PC-3 (cell line): ENCODE measurements around the gene ZDHHC8. TPM values are rescaled to one million over a fixed set of nuclear protein-coding genes. Genes with fewer than 3 reads are reported as not detected.
A peak's percentile ranks its signal among the peaks of the same experiment; 100 is the strongest.

Experiments used
- ATAC-seq: fragments of 200-7000 bp; cut with Tn5 transposase; 2 replicates; pipeline ENCODE4 v1.9.1; 2020; ENCODE audit warnings: mild to moderate bottlenecking, moderate library complexity
- BruUV-seq: library from RNA; stranded (reverse); fragments of 400-500 nt; replicated peaks from 2 replicates; lab custom pipeline; 2021; lab: Mats Ljungman, UMichigan
- CTCF ChIA-PET: fragments of 300-600 bp; sonication (Branson Sonifier 250); formaldehyde crosslinking; loops from one replicate; lab custom pipeline; 2022; ENCODE audit warnings: antibody characterized with exemption; lab: Charles Lee
- POLR2A ChIA-PET: fragments of 300-600 bp; sonication (Branson Sonifier 250); formaldehyde crosslinking; loops from one replicate; lab custom pipeline; 2022; ENCODE audit warnings: antibody characterized with exemption; ENCODE audit not compliant: unreplicated experiment; lab: Charles Lee
- DNase-seq: peaks from one replicate; pipeline ENCODE4 v3.0.0-alpha.2; 2015
- H2AFZ ChIP-seq: fragments of 300-600 bp; sonication (generic); 2 replicates; pipeline ENCODE4 v1.6.0; 2016; ENCODE audit warnings: antibody characterized with exemption, low read length
- H3F3A ChIP-seq: fragments of 300-600 bp; sonication (generic); one replicate; pipeline ENCODE4 v1.6.0; 2017; ENCODE audit warnings: antibody characterized with exemption, low read length, control low read depth, mild to moderate bottlenecking; ENCODE audit not compliant: unreplicated experiment
- H3K27ac ChIP-seq: fragments of 300-600 bp; sonication (generic); 2 replicates; pipeline ENCODE4 v1.5.1; 2016; ENCODE audit warnings: mild to moderate bottlenecking, low read length
- H3K27me3 ChIP-seq: fragments of 300-600 bp; sonication (generic); 2 replicates; pipeline ENCODE4 v1.6.1; 2016; ENCODE audit warnings: low read length, mixed read lengths
- H3K36me3 ChIP-seq: fragments of 300-600 bp; sonication (generic); 2 replicates; pipeline ENCODE4 v1.6.1; 2016; ENCODE audit warnings: low read depth, mixed run types, low read length, mixed read lengths
- H3K4me1 ChIP-seq: fragments of 300-600 bp; sonication (generic); 2 replicates; pipeline ENCODE4 v1.5.1; 2016; ENCODE audit warnings: low read length; ENCODE audit not compliant: insufficient read depth
- H3K4me2 ChIP-seq: fragments of 300-600 bp; sonication (generic); 2 replicates; pipeline ENCODE4 v1.6.0; 2016; ENCODE audit warnings: low read length
- H3K4me3 ChIP-seq: fragments of 300-600 bp; sonication (generic); 2 replicates; pipeline ENCODE4 v1.5.1; 2016; ENCODE audit warnings: mild to moderate bottlenecking, low read length, mixed read lengths
- H3K79me2 ChIP-seq: fragments of 300-600 bp; sonication (generic); 2 replicates; pipeline ENCODE4 v1.6.1; 2017; ENCODE audit warnings: low read length, mixed read lengths
- H3K9ac ChIP-seq: fragments of 300-600 bp; sonication (generic); 2 replicates; pipeline ENCODE4 v1.6.0; 2016; ENCODE audit warnings: mild to moderate bottlenecking, low read length
- H3K9me2 ChIP-seq: fragments of 300-600 bp; sonication (generic); replicated peaks from 2 replicates; pipeline ENCODE4 v1.6.1; 2016; ENCODE audit warnings: mixed run types, low read length, mixed read lengths
- H3K9me3 ChIP-seq: fragments of 300-600 bp; sonication (generic); 2 replicates; pipeline ENCODE4 v1.6.1; 2016; ENCODE audit warnings: low read length, mixed read lengths
- H4K20me1 ChIP-seq: fragments of 300-600 bp; sonication (generic); 2 replicates; pipeline ENCODE4 v1.6.1; 2016; ENCODE audit warnings: low read length, mixed read lengths
- CTCF ChIP-seq: fragments of 300-600 bp; sonication (generic); conservative IDR thresholded peaks from 2 replicates; pipeline ENCODE4 v1.5.1; 2017; ENCODE audit warnings: antibody characterized with exemption, low read depth, mild to moderate bottlenecking, low read length
- EZH2 ChIP-seq: fragments of 300-600 bp; sonication (generic); IDR thresholded peaks from one replicate; pipeline ENCODE4 v1.6.1; 2017; ENCODE audit warnings: antibody characterized with exemption, mild to moderate bottlenecking, low read length; ENCODE audit not compliant: unreplicated experiment
- EZH2phosphoT487 ChIP-seq: fragments of 300-600 bp; sonication (generic); IDR thresholded peaks from 2 replicates; pipeline ENCODE4 v1.6.1; 2018; ENCODE audit warnings: mild to moderate bottlenecking, antibody characterized with exemption, low read length, borderline replicate concordance
- intact Hi-C: fragments of 100-400 bp; cut with micrococcal nuclease; formaldehyde crosslinking; loops from 2 replicates; pipeline ENCODE4 v1.9.0; 2023
- total RNA-seq: library from RNA; depleted of rRNA; stranded (reverse); fragments of >200 nt; gene quantifications from 2 replicates; pipeline ENCODE4 v1.2.3, GENCODE V29; 2014

ZDHHC8 gene
- total RNA-seq, 1 experiment from 2014 or later = 24.6 TPM

GRCh38 chr22:20114506-20115475, 16.8 kb upstream of the ZDHHC8 start:
- Histone ChIP-seq H4K20me1 (no peaks in the 10 kb centered on the region), H3K27me3 (no peaks in the 10 kb centered on the region), H3K4me3 (no peak overlapping the region; the same call in 1 of the 2 replicates), H3K9ac (no peak overlapping the region; the same call in 1 of the 2 replicates), H3K9me2 (no peaks in the 10 kb centered on the region), H3K36me3 (peaks cover 27% of the 10 kb centered on the region), H3F3A (no peaks in the 10 kb centered on the region), H3K9me3 (no peaks in the 10 kb centered on the region), H3K79me2 (peaks cover 50% of the 10 kb centered on the region), H3K27ac (no peak overlapping the region), H3K4me2 (peak overlapping the region; percentile 91; the same call in 1 of the 2 replicates), H2AFZ (no peak overlapping the region), H3K4me1 (peaks cover 20% of the 10 kb centered on the region)
- ATAC-seq (no peak), DNase-seq (no peak)
- intact Hi-C loops = no loop called here
- POLR2A ChIA-PET = no interaction called here
- CTCF ChIA-PET = no interaction called here
- TF ChIP-seq CTCF (no peak), EZH2phosphoT487 (no peak), EZH2 (no peak)
- TSS peak; percentile 31 for BruUV-seq

DNA sequence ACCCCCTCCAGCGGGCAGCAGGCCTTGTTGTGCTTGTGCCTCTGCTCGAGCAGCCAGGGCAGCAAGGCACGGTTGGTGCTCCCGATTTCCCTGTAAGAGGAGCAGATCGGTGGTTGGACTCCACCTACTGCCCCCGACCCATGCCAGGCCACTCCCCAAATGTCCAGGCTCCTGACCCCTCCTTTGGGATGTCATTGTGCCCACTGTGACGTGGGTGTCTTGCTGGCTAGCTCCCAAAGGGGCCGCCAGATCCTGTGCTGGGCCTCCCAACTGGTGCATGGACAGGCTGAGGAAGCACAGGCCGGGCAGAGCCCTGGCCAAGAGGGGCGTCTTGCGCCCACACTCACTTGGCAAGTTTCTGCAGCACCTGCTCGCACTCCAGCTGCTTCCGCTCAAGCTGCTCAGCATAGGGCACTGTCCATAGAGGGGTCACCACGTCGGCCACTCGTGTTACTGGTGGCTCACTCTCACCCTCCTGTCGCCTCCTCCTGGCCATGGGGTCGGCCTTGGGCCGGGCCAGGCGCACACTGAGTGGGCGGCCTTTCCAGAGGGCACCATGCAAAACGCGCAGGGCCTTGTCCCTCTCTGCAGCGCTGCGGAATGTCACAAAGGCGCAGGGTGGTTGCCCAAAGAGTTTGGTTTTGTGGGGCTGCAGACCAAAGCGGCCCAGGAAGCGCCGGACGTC, 15.8 kb upstream of the ZDHHC8 start, which contains the start of gene RANBP1:
TSS of gene RANBP1 (plus strand) at position 414 of the 685 bp plus-strand sequence. CDS start at position 495, 81 bp downstream.
- H3K9ac ChIP-seq = peak within 1 kb of the TSS; percentile 100
- ChIA-PET POLR2A (no interaction called here), CTCF (no interaction called here)
- no peaks in the 10 kb centered on the region for H3K9me2 ChIP-seq
- ATAC-seq = no peak
- peak within 1 kb of the TSS; percentile 95 for H3K4me3 ChIP-seq
- H3K4me1 ChIP-seq = peaks cover 24% of the 10 kb centered on the region
- intact Hi-C loops = loop anchor here (2.0 kb wide), 1 partner anchor 35 kb away; the partner anchor contains the start of gene DGCR8
- no peak for TF ChIP-seq EZH2
- no peak for TF ChIP-seq EZH2phosphoT487
- no peak for TF ChIP-seq CTCF
- no peaks in the 10 kb centered on the region for H4K20me1 ChIP-seq
- H3K79me2 ChIP-seq = peaks cover 61% of the 10 kb centered on the region
- peaks cover 27% of the 10 kb centered on the region for H3K36me3 ChIP-seq
- no peaks in the 10 kb centered on the region for H3F3A ChIP-seq
- H2AFZ ChIP-seq = peak within 1 kb of the TSS; percentile 77
- no peak within 1 kb of the TSS for H3K27ac ChIP-seq
- peak within 1 kb of the TSS; percentile 91 for H3K4me2 ChIP-seq
- H3K9me3 ChIP-seq = no peaks in the 10 kb centered on the region
- no TSS peak for BruUV-seq
- H3K27me3 ChIP-seq = no peaks in the 10 kb centered on the region
- no peak for DNase-seq
